GM18507 (cell line): ENCODE measurements around the gene RABGAP1L.
A peak's percentile ranks its signal among the peaks of the same experiment; 100 is the strongest.
"Not testable (repeated sequence)": the region's sequence is repeated elsewhere in the genome, so short reads cannot be mapped to it uniquely, and the experiment has no call there.

Experiments used
- DNase-seq: peaks from one replicate; pipeline ENCODE4 v3.0.0; 2011; ENCODE audit warnings: low read depth; ENCODE audit not compliant: insufficient read length; ENCODE audit errors: extremely low spot score
- FAIRE-seq: peaks from 2 replicates; lab custom pipeline; 2011; peaks lifted over from hg19 to GRCh38; lab: Jason Lieb, UNC

The RABGAP1L gene

DNA sequence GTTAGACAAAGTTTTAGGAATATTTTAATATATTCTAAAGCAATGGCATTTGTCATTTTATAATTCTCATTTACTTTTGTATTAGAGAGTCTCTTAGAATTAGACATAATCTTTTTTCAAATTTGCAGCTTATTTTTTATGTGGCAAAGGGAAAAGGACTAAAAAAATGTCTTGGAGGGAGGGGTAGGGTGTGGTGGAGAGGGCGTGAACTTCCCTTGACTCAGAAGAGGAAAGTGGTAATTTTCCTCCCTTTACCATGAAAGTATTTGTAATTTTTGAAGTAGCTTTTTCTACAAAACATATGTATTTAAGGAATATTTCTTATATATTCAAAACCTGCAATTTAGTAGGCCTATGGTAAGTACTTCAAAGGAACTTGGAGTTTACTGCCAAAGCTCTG is 6.9 kb upstream of the RABGAP1L start:
- FAIRE-seq, result no peak

GRCh38 chr1:174153085-174153824 is 6.1 kb upstream of the RABGAP1L start:
- peak; percentile 77 for FAIRE-seq

More for the DNA sequence above, 6.9 kb upstream of the RABGAP1L start:
- no peak for DNase-seq

DNA sequence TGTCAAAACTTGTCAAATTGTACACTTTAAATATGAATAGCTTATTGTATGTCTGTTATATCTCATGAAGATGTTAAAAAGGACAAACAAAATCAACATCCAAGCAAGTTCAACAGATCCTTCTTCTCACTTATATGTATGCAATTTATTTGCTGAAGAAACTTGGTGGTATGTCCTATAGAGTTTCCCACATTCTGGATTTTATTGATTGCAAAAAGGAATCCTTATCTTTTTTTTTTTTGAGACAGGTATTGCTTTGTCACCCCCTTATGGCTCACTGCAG is 5.6 kb upstream of the RABGAP1L start:
- no peak for FAIRE-seq
- DNase-seq, result no peak

More at GRCh38 chr1:174153085-174153824, 6.1 kb upstream of the RABGAP1L start:
- no peak for DNase-seq

GRCh38 chr1:174156437-174156836 is 2.9 kb upstream of the RABGAP1L start:
- FAIRE-seq (no peak), DNase-seq (no peak)

DNA sequence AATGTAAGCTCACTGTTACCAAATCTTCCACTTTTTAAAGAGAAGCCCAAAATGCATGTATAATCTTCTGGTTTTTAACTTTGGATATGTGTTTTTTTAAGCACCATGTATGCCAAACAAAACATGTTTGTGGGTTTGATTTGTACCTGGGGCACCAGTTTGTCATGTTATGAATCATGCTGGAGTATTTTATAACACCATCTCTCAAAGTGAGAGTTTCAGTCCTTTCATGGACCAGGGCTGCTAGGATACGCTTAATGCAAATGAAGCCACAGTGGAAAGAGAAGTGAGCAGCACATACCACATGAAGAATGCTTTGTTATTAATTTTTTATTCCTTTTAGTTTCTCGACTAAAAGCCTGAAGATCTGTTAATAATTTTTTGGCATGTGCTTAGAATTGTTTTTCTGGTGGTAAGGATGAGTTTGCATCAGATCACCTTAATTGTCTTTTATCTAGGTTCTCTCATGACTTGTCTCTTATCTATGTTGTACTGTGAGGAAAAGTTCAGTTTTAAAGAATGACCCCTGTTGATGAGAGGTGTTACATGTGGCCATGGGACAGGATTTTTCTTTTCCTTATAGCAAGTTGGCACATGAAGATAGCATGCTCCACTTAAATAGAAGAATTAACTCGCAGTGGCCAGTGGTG is 2.0 kb upstream of the RABGAP1L start:
- DNase-seq (peak; percentile 32), FAIRE-seq (peak; percentile 89)

DNA sequence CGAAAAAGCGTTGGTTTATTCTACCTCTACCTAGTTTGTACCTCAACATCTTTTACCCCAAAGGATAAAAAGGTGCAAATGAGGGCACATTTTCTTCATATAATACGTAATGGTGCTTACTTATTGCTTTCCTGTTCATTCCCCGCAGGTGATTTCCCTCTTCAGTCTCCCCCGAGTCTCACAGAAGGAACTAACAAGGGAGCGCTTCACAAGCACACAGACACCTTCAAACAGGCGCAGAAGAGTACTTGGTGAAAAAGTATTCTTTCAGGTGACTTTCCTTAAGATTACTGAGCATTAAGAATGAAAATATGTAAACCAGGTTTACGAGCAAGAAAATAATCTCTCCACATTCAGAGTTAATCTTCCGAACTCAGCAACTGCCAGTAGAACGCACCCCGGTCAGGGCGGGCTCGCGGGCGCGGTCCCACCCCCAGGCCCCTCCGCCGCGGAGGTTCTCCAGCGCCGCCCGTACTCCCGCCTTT is 511 bp upstream of the RABGAP1L start:
- FAIRE-seq (peak; percentile 70), DNase-seq (no peak)

DNA sequence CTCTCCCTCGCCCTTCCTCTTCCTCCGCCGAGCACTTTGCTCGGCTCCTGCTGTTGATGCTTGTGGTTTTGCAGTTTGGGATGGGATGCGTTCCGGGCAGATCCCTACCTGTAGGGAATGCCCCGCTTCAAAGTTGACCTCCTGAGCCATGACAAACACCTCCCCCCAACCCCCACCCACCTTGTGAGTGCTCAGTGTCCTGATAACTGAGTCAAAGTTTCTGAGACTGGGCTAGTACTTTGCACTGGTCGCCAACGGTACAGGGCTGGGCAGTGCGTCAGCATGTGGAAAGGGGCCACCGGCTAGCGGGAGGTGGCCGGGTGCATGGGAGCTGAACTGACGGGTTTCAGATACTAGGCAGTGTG is 771 bp downstream of the RABGAP1L start:
- DNase-seq (no peak), FAIRE-seq (peak; percentile 53)

- DNase-seq (no peak), FAIRE-seq (no peak)
Observed at GRCh38 chr1:174160603-174161002, 1.3 kb downstream of the RABGAP1L start.

- FAIRE-seq, result no peak
- DNase-seq, result no peak
Observed at GRCh38 chr1:174161813-174162212, 2.5 kb downstream of the RABGAP1L start.

GRCh38 chr1:174164826-174165225 is 5.5 kb downstream of the RABGAP1L start:
- DNase-seq, result no peak

GRCh38 chr1:174165471-174166137 is 6.3 kb downstream of the RABGAP1L start:
- peak; percentile 83 for FAIRE-seq
- DNase-seq, result no peak

More at GRCh38 chr1:174164826-174165225, 5.5 kb downstream of the RABGAP1L start:
- FAIRE-seq, result peak; percentile 53

DNA sequence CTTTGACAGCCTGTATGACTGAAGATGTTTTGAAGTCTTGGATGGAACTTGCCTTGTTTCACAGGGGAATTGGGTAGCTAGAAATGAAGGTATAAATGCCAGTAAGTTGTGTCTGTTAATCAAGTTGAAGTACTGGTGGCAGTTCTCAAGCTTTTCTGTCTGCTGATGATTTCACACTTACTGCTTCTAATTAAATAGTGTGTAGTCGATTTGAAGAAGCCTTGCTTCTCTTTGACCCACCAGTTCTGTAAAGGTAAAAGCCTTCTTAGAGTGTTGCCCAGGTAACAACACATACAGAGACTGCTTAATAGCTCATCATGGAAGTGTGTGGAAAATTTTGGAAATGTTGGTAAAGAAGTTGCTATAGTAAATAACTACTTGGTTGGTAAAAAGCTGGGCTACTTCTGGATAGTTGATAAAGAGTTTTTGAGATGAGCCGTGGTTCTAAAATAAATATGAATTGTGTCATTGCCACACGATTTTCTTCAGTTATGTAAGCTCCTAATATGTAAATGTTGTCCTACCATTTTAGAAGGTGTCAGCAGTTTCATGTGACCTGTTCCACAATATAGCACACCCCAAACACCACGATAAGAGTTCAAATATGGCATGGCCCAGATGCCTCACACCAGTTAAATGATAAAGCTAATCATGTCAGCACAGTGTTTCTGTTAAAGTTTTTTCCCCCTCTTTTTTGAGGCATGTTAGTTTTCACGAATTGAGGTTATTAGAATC is 7.4 kb downstream of the RABGAP1L start:
- DNase-seq (no peak), FAIRE-seq (peak; percentile 56)

GRCh38 chr1:174167265-174167803 is 8.0 kb downstream of the RABGAP1L start:
- FAIRE-seq, result peak; percentile 72

GRCh38 chr1:174169342-174169741 is 10.0 kb downstream of the RABGAP1L start:
- no peak for FAIRE-seq
- DNase-seq, result no peak

More at GRCh38 chr1:174167265-174167803, 8.0 kb downstream of the RABGAP1L start:
- no peak for DNase-seq

DNA sequence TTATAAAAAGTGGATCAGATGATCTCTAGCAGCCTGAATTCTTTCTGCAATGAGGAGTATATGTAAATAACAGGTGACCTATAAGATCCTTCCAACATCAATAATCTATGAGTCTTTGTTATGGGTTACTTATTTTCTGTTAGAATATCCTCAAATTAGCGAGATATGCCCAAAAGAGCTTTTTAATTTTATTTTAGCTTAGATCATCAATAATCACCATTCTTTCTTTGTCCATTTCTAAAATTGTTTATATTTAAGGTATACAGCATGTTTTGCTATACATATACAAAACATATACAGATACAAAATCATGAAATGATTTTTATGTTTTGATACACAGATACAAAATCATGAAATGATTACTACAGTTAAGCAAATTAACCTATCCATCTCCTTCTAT is 11.8 kb downstream of the RABGAP1L start:
- FAIRE-seq, result no peak
- DNase-seq, result no peak

DNA sequence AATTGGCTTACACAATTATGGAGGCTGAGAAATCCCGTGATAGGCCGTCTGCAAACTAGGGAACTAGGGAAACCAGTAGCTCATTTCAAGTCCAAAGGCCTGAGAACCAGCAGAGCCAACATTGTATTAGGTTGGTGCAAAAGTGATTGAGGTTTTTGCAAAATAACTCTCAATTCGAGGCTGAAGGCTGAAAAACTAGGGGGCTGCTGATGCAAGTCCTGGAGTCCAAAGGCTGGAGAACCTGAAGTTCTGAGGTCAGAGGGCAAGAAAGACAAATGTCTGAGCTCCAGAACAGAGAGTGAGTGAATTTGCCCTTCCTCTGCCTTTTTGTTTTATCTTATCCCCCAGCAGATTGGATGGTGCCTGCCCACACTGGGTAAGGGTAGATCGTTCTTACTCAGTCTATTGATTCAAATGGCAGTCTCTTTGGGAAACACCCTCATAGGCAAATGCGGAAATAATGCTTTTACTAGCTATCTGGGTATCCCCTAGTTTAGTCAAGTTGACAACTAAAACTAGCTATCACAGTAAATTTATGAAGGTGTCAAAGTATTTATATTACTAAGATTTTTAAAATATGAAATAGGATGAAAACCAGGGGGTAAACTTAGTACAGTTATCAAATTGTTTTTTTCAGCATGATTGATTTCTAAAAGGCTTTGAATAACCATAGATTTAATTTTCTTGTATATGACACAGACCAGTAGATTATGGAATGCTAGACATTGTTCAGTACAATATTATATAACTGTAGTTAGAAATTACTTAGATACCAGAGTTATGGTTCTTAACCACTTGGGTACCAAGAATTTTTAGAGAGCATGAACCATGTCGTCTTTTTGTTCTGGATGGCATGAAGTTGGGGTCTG is 15.4 kb downstream of the RABGAP1L start:
- DNase-seq (no peak), FAIRE-seq (peak; percentile 62)

DNA sequence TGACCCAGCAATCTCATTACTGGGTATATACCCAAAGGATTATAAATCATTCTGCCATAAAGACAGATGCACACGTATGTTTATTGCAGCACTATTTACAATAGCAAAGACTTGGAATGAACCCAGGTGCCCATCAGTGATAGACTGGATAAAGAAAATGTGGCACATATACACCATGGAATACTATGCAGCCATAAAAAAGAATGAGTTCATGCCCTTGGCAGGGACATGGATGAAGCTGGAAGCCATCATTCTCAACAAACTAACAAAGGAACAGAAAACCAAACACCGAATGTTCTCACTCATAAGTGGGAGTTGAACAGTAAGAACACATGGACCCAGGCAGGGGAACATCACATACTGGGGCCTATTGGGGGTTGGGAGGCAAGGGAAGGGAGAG is 19.1 kb downstream of the RABGAP1L start:
- DNase-seq, FAIRE-seq: not testable (repeated sequence)

DNA sequence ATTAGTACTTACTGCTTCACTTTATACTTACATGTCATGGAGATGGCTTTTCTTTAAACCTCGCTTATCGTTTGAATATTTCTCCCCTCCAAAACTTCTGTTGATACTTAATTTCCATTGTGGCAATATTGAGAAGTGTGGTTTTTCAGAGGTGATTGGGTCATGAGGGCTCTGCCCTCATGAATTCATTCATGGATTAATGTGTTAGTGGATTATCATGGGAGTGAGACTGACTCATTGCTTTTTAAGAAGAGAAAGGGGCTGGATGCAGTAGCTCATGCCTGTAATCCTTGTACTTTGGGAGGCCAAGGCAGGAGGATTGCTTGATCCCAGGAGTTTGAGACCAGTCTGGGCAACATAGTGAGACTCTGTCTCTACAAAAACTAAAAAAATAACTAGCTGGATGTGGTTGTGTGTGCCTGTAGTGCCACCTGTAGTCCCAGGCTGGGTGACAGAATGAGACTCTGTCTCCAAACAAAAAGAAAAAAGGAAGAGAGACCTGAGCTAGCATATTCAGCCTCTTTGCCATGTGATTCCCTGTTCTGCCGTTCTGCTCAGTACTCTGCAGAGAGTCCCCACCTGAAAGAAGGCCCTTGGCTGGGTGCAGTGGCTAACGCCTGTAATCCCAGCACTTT is 30.2 kb downstream of the RABGAP1L start:
- FAIRE-seq (peak; percentile 9), DNase-seq (no peak)
